HepG2 (cell line): ENCODE measurements around the gene TM9SF2. TPM values are rescaled to one million over a fixed set of nuclear protein-coding genes. Genes with fewer than 3 reads are reported as not detected.
A peak's percentile ranks its signal among the peaks of the same experiment; 100 is the strongest.

Experiments used
- ARNTL ChIP-seq: sonication (generic); formaldehyde crosslinking; IDR thresholded peaks from 2 replicates; pipeline ENCODE4 v1.4.0; 2020; ENCODE audit warnings: mild to moderate bottlenecking, missing genetic modification reagents
- CEBPB ChIP-seq: IDR thresholded peaks from 2 replicates; pipeline ENCODE4 v1.6.1; 2011; ENCODE audit warnings: low read depth, low read length, improper control_type of control experiment, borderline replicate concordance
- DNMT1 ChIP-seq: sonication (generic); formaldehyde crosslinking; IDR thresholded peaks from 2 replicates; pipeline ENCODE4 v1.5.1; 2020; ENCODE audit warnings: mild to moderate bottlenecking, missing genetic modification reagents
- ERF ChIP-seq: IDR thresholded peaks from 2 replicates; pipeline ENCODE4 v1.6.1; 2018; ENCODE audit warnings: missing biosample characterization, missing genetic modification reagents
- FIP1L1 ChIP-seq: fragments of 200-400 bp; formaldehyde crosslinking; IDR thresholded peaks from 2 replicates; pipeline ENCODE4 v1.6.1; 2018; ENCODE audit warnings: low read depth, mild to moderate bottlenecking, low read length, moderate library complexity, borderline replicate concordance; ENCODE audit not compliant: insufficient read depth
- GABPA ChIP-seq, 2 experiments: IDR thresholded peaks; 2 replicates each; pipeline ENCODE4 v1.6.1; 2011 to 2016; ENCODE audit warnings: low read depth in 2 of 2, low read length in 1 of 2, missing biosample characterization in 1 of 2, missing genetic modification characterization in 1 of 2
- IKZF4 ChIP-seq: sonication (generic); formaldehyde crosslinking; IDR thresholded peaks from 2 replicates; pipeline ENCODE4 v1.5.1; 2020; ENCODE audit warnings: borderline replicate concordance, mild to moderate bottlenecking, low read depth, missing genetic modification reagents; ENCODE audit errors: not compliant biosample characterization
- KDM1A ChIP-seq: IDR thresholded peaks from 2 replicates; pipeline ENCODE4 v1.6.1; 2016; ENCODE audit warnings: missing compliant biosample characterization
- MIXL1 ChIP-seq: IDR thresholded peaks from 2 replicates; pipeline ENCODE4 v1.6.1; 2016
- RAD21 ChIP-seq: fragments of 450-650 bp; formaldehyde crosslinking; IDR thresholded peaks from 2 replicates; pipeline ENCODE4 v1.5.0; 2020; ENCODE audit warnings: mild to moderate bottlenecking
- RXRB ChIP-seq: IDR thresholded peaks from 2 replicates; pipeline ENCODE4 v1.6.1; 2016; ENCODE audit warnings: borderline replicate concordance, missing genetic modification reagents, missing compliant biosample characterization
- SALL1 ChIP-seq: sonication (generic); formaldehyde crosslinking; IDR thresholded peaks from 2 replicates; pipeline ENCODE4 v1.8.0; 2022; ENCODE audit warnings: mild to moderate bottlenecking, missing genetic modification reagents
- SMC3 ChIP-seq: IDR thresholded peaks from 2 replicates; pipeline ENCODE4 v1.6.1; 2011; ENCODE audit warnings: low read length, improper control_type of control experiment
- SP5 ChIP-seq: IDR thresholded peaks from 2 replicates; pipeline ENCODE4 v1.6.1; 2016; ENCODE audit warnings: low read depth, borderline replicate concordance
- STAG1 ChIP-seq: sonication (generic); formaldehyde crosslinking; IDR thresholded peaks from 2 replicates; pipeline ENCODE4 v1.4.0; 2020; ENCODE audit warnings: missing genetic modification reagents
- STAT5B ChIP-seq: sonication (generic); formaldehyde crosslinking; IDR thresholded peaks from 2 replicates; pipeline ENCODE4 v1.4.0; 2020; ENCODE audit warnings: missing genetic modification reagents
- THAP11 ChIP-seq: IDR thresholded peaks from 2 replicates; pipeline ENCODE4 v1.6.1; 2016; ENCODE audit warnings: missing biosample characterization, missing genetic modification reagents
- YEATS2 ChIP-seq: sonication (generic); formaldehyde crosslinking; IDR thresholded peaks from 2 replicates; pipeline ENCODE4 v1.4.0; 2020; ENCODE audit warnings: missing genetic modification reagents, borderline replicate concordance
- ZFP82 ChIP-seq: sonication (generic); formaldehyde crosslinking; IDR thresholded peaks from 2 replicates; pipeline ENCODE4 v1.5.1; 2020; ENCODE audit warnings: mild to moderate bottlenecking, missing genetic modification reagents, borderline replicate concordance
- ZFX ChIP-seq: sonication (generic); formaldehyde crosslinking; IDR thresholded peaks from 2 replicates; pipeline ENCODE4 v1.4.0; 2020; ENCODE audit warnings: mild to moderate bottlenecking, low read depth, missing genetic modification reagents, moderate library complexity
- ZNF160 ChIP-seq: sonication (generic); formaldehyde crosslinking; IDR thresholded peaks from 2 replicates; pipeline ENCODE4 v1.8.0; 2022; ENCODE audit warnings: mild to moderate bottlenecking, inconsistent platforms, missing genetic modification reagents
- ZNF614 ChIP-seq: IDR thresholded peaks from 2 replicates; pipeline ENCODE4 v1.6.1; 2018; ENCODE audit warnings: missing biosample characterization, missing genetic modification reagents, inconsistent platforms, borderline replicate concordance
- ZNF660 ChIP-seq: sonication (generic); formaldehyde crosslinking; IDR thresholded peaks from 2 replicates; pipeline ENCODE4 v1.5.1; 2020; ENCODE audit warnings: mild to moderate bottlenecking, low read depth, missing genetic modification reagents, borderline replicate concordance
- ZNF747 ChIP-seq: sonication (generic); formaldehyde crosslinking; IDR thresholded peaks from 2 replicates; pipeline ENCODE4 v1.8.1; 2023; ENCODE audit warnings: missing genetic modification reagents, mild to moderate bottlenecking, borderline replicate concordance
- polyA plus RNA-seq, 8 experiments: library from polyadenylated mRNA; depleted of rRNA in 3 of 8; stranded (reverse) in 7 of 8; unstranded in 1 of 8; fragments of >200 nt; fragmentation: Illumina TruSeq in 4 of 8; extraction: Trizol in 4 of 8; gene quantifications; 2 replicates each; pipeline versions ENCODE4 v1.2.1 to v1.2.3, GENCODE V29; 2011 to 2016; ENCODE audit warnings: low read depth in 4 of 8, missing spikeins in 1 of 8, mixed read lengths in 1 of 8; ENCODE audit not compliant: insufficient read depth in 1 of 8
- total RNA-seq, 5 experiments: library from RNA; depleted of rRNA; stranded (reverse); fragments of >200 nt; fragmentation: Illumina TruSeq; extraction: Trizol; gene quantifications; 2 replicates each; pipeline ENCODE4 v1.2.3, GENCODE V29; 2016; ENCODE audit warnings: low read depth in 1 of 5
- TF ChIP-seq, protein P1 (sequence below): sonication (generic); formaldehyde crosslinking; IDR thresholded peaks from 2 replicates; pipeline ENCODE4 v1.5.1; 2020; ENCODE audit warnings: missing genetic modification reagents, mild to moderate bottlenecking, borderline replicate concordance
- TF ChIP-seq, protein P2 (sequence below): IDR thresholded peaks from 2 replicates; pipeline ENCODE4 v1.6.1; 2012; ENCODE audit warnings: low read depth, low read length, improper control_type of control experiment
- TF ChIP-seq, protein P3 (sequence below): sonication (generic); formaldehyde crosslinking; IDR thresholded peaks from 2 replicates; pipeline ENCODE4 v1.4.0; 2020; ENCODE audit warnings: missing genetic modification reagents, borderline replicate concordance

TM9SF2 gene
- total and polyA plus RNA-seq, 2 of the 13 experiments (the other 11 are each of a cell fraction or from before 2014, with no cell fraction given) = 94.1 to 123 TPM

DNA sequence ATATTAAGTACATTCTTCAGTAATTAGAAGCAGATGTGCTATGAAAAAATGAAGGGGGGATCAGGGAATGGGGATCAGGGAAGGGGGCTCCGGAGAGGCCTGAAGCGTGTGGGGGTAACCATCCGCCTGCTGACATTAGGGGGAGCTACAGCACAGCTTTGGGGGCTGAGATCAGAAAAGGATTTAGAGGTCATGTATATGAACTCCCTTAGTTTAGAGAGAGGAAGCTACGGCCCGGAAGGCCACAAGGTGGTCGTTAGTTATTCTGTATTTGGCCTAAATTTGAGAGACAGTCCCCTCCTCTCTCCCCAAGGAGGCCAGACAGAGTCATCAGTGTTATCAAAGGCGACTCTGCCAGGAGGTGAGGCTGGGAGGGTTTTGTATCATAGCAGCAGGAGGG is 99.0 kb downstream of the TM9SF2 start (continued):
- TF ChIP-seq STAT5B (CRISPR knock-in tag) (no peak), YEATS2 (CRISPR knock-in tag) (no peak), STAG1 (CRISPR knock-in tag) (peak; percentile 76), ZNF660 (CRISPR knock-in tag) (no peak), IKZF4 (CRISPR knock-in tag) (no peak), CEBPB (no peak), ZNF747 (CRISPR knock-in tag) (no peak), SALL1 (CRISPR knock-in tag) (peak; percentile 39; the same call in 1 of the 2 replicates), SMC3 (peak; percentile 51; the same call in 1 of the 2 replicates), ARNTL (no peak), ERF (CRISPR knock-in tag) (peak; percentile 14; the same call in 1 of the 2 replicates), THAP11 (CRISPR knock-in tag) (no peak), FIP1L1 (no peak), ZFX (CRISPR knock-in tag) (0 out of 2 replicates have a peak, but pooled peaks have one; percentile 25), DNMT1 (CRISPR knock-in tag) (no peak), RAD21 (CRISPR knock-in tag) (peak; percentile 76), ZFP82 (CRISPR knock-in tag) (no peak), ZNF614 (no peak), GABPA (IDR thresholded peaks at IDR 0.05; ENCODE audit: low read depth, low read length) (no peak), GABPA (CRISPR knock-in tag; IDR thresholded peaks at IDR 0.05; ENCODE audit: low read depth) (no peak), MIXL1 (peak; percentile 23; the same call in 1 of the 2 replicates), SP5 (CRISPR knock-in tag) (no peak), RXRB (CRISPR knock-in tag) (no peak), ZNF160 (CRISPR knock-in tag) (no peak), KDM1A (CRISPR knock-in tag) (no peak)
- TF ChIP-seq, protein P1, sequence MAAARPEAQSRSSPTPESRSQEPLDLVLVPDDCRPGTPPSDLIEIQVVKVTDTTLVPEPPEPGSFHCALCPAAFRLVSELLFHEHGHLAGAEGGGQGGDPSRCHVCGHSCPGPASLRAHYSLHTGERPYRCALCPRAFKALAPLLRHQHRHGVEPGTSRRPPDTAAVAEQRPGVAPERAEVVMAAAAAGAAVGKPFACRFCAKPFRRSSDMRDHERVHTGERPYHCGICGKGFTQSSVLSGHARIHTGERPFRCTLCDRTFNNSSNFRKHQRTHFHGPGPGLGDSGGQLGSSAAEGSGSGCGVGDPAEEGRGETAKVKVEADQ (CRISPR knock-in tag) = no peak
- TF ChIP-seq, protein P2, sequence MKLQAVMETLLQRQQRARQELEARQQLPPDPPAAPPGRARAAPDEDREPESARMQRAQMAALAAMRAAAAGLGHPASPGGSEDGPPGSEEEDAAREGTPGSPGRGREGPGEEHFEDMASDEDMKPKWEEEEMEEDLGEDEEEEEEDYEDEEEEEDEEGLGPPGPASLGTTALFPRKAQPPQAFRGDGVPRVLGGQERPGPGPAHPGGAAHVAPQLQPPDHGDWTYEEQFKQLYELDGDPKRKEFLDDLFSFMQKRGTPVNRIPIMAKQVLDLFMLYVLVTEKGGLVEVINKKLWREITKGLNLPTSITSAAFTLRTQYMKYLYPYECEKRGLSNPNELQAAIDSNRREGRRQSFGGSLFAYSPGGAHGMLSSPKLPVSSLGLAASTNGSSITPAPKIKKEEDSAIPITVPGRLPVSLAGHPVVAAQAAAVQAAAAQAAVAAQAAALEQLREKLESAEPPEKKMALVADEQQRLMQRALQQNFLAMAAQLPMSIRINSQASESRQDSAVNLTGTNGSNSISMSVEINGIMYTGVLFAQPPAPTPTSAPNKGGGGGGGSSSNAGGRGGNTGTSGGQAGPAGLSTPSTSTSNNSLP = no peak
- TF ChIP-seq, protein P3, sequence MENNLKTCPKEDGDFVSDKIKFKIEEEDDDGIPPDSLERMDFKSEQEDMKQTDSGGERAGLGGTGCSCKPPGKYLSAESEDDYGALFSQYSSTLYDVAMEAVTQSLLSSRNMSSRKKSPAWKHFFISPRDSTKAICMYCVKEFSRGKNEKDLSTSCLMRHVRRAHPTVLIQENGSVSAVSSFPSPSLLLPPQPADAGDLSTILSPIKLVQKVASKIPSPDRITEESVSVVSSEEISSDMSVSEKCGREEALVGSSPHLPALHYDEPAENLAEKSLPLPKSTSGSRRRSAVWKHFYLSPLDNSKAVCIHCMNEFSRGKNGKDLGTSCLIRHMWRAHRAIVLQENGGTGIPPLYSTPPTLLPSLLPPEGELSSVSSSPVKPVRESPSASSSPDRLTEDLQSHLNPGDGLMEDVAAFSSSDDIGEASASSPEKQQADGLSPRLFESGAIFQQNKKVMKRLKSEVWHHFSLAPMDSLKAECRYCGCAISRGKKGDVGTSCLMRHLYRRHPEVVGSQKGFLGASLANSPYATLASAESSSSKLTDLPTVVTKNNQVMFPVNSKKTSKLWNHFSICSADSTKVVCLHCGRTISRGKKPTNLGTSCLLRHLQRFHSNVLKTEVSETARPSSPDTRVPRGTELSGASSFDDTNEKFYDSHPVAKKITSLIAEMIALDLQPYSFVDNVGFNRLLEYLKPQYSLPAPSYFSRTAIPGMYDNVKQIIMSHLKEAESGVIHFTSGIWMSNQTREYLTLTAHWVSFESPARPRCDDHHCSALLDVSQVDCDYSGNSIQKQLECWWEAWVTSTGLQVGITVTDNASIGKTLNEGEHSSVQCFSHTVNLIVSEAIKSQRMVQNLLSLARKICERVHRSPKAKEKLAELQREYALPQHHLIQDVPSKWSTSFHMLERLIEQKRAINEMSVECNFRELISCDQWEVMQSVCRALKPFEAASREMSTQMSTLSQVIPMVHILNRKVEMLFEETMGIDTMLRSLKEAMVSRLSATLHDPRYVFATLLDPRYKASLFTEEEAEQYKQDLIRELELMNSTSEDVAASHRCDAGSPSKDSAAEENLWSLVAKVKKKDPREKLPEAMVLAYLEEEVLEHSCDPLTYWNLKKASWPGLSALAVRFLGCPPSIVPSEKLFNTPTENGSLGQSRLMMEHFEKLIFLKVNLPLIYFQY (CRISPR knock-in tag) = no peak
